COLO829 (cell line): ENCODE measurements around the gene FRG2C.
A peak's percentile ranks its signal among the peaks of the same experiment; 100 is the strongest.
"Not testable (repeated sequence)": the region's sequence is repeated elsewhere in the genome, so short reads cannot be mapped to it uniquely, and the experiment has no call there.

Source experiments
- DNase-seq: peaks from one replicate; pipeline ENCODE4 v3.0.0; 2012; ENCODE audit warnings: low spot score

The FRG2C gene

GRCh38 chr3:75669348-75670297 is 5.5 kb downstream of the FRG2C start:
- DNase-seq, result not testable (repeated sequence)

GRCh38 chr3:75670298-75671286 is 6.5 kb downstream of the FRG2C start:
- DNase-seq, result not testable (repeated sequence)

GRCh38 chr3:75671287-75672139 is 7.4 kb downstream of the FRG2C start:
- DNase-seq, result not testable (repeated sequence)

GRCh38 chr3:75672140-75672775 is 8.1 kb downstream of the FRG2C start:
- DNase-seq, result peak; percentile 16

GRCh38 chr3:75683965-75684364 is 19.8 kb downstream of the FRG2C start:
- DNase-seq, result not testable (repeated sequence)

GRCh38 chr3:75687323-75687722 is 23.2 kb downstream of the FRG2C start:
- no peak for DNase-seq

GRCh38 chr3:75692061-75692460 is 27.9 kb downstream of the FRG2C start:
- DNase-seq, result no peak
